Measurements from ENCODE around the gene APOL4.
"Not testable (repeated sequence)": the region's sequence is repeated elsewhere in the genome, so short reads cannot be mapped to it uniquely, and the experiment has no call there.

The APOL4 gene

GRCh38 chr22:36194385-36194784 lies 7.2 kb downstream of the APOL4 start:
- ChIA-PET CTCF (interaction anchor here (0.6 kb wide), 1 partner anchor 294 kb away, joined by 6 read pairs; no protein-coding TSS in a partner anchor), POLR2A (ENCODE audit: low non-redundant PET) (no interaction called here)
- DNase-seq (ENCODE audit: low spot score): no peak
- no peak overlapping the region for H3K27ac ChIP-seq
- TF ChIP-seq CTCF (conservative IDR thresholded peaks at IDR 0.05; ENCODE audit: low read depth): no peak

GRCh38 chr22:36193577-36193976 lies 8.0 kb downstream of the APOL4 start:
- H3K27ac ChIP-seq: no peak overlapping the region
- TF ChIP-seq CTCF (conservative IDR thresholded peaks at IDR 0.05; ENCODE audit: low read depth): no peak
- POLR2A ChIA-PET (ENCODE audit: low non-redundant PET): no interaction called here
- CTCF ChIA-PET: no interaction called here
- no peak for DNase-seq (ENCODE audit: low spot score)

- ChIA-PET POLR2A (ENCODE audit: low non-redundant PET) (no interaction called here), CTCF (no interaction called here)
- no peak for DNase-seq (ENCODE audit: low spot score)
- no peak for TF ChIP-seq CTCF (conservative IDR thresholded peaks at IDR 0.05; ENCODE audit: low read depth)
- no peak overlapping the region for H3K27ac ChIP-seq
Observed at GRCh38 chr22:36193171-36193570, 8.4 kb downstream of the APOL4 start.

GRCh38 chr22:36192542-36192941 lies 9.1 kb downstream of the APOL4 start:
- ChIA-PET CTCF (no interaction called here), POLR2A (ENCODE audit: low non-redundant PET) (no interaction called here)
- no peak overlapping the region for H3K27ac ChIP-seq
- no peak for DNase-seq (ENCODE audit: low spot score)
- TF ChIP-seq CTCF (conservative IDR thresholded peaks at IDR 0.05; ENCODE audit: low read depth): no peak

GRCh38 chr22:36191106-36191836 lies 10.3 kb downstream of the APOL4 start:
- no peak for DNase-seq (ENCODE audit: low spot score)
- ChIA-PET POLR2A (ENCODE audit: low non-redundant PET) (no interaction called here), CTCF (no interaction called here)
- TF ChIP-seq CTCF (conservative IDR thresholded peaks at IDR 0.05; ENCODE audit: low read depth): no peak
- no peak overlapping the region for H3K27ac ChIP-seq

- H3K27ac ChIP-seq; CTCF ChIA-PET; DNase-seq (ENCODE audit: low spot score); POLR2A ChIA-PET (ENCODE audit: low non-redundant PET): not testable (repeated sequence)
Observed at GRCh38 chr22:36187862-36188261, 13.7 kb downstream of the APOL4 start.

GRCh38 chr22:36185828-36186624 lies 15.6 kb downstream of the APOL4 start:
- DNase-seq (ENCODE audit: low spot score): no peak

More at GRCh38 chr22:36185828-36186624, 15.6 kb downstream of the APOL4 start:
- H3K27ac ChIP-seq: no peak overlapping the region
- TF ChIP-seq CTCF (conservative IDR thresholded peaks at IDR 0.05; ENCODE audit: low read depth): no peak
- CTCF ChIA-PET: interaction anchor here (0.5 kb wide), 1 partner anchor 583 kb away, joined by 3 read pairs; no protein-coding TSS in a partner anchor
- POLR2A ChIA-PET (ENCODE audit: low non-redundant PET): no interaction called here

All from RWPE1 (cell line).